Endothelial cell of umbilical vein (primary cell): ENCODE results near the gene WDR89. TPM values are rescaled to one million over a fixed set of nuclear protein-coding genes. Genes with fewer than 3 reads are reported as not detected.

ENCODE experiments used
- BruUV-seq: library from RNA; stranded (reverse); fragments of 400-500 nt; replicated peaks from 2 replicates; lab custom pipeline; 2021; lab: Mats Ljungman, UMichigan
- CTCF ChIA-PET: fragments of 300-600, 350-600 bp; sonication (Branson Sonifier 250); formaldehyde crosslinking; loops from one replicate; lab custom pipeline; 2021; ENCODE audit warnings: antibody characterized with exemption, inconsistent platforms; lab: Charles Lee
- POLR2A ChIA-PET: fragments of 300-600, 350-600 bp; sonication (Branson Sonifier 250); formaldehyde crosslinking; loops from one replicate; lab custom pipeline; 2021; ENCODE audit warnings: antibody characterized with exemption, inconsistent platforms; lab: Charles Lee
- DNase-seq: peaks from one replicate; pipeline ENCODE4 v3.0.0-alpha.2; 2011; ENCODE audit warnings: low read depth, low spot score
- FAIRE-seq: peaks from 2 replicates; lab custom pipeline; 2011; peaks lifted over from hg19 to GRCh38; lab: Jason Lieb, UNC
- H2AFZ ChIP-seq: 2 replicates; pipeline ENCODE4 v1.6.0; 2012; ENCODE audit warnings: low read depth, low read length, control low read depth, inconsistent platforms
- H3K27ac ChIP-seq: 2 replicates; pipeline ENCODE4 v1.5.1; 2011; ENCODE audit warnings: low read depth, mild to moderate bottlenecking, control low read depth, low read length, moderate library complexity; ENCODE audit not compliant: insufficient read depth
- H3K27me3 ChIP-seq, 2 experiments: 2 replicates each; pipeline versions ENCODE4 v1.6.0 to v1.6.1; 2011; ENCODE audit warnings: low read length in 2 of 2, mixed read lengths in 1 of 2; ENCODE audit not compliant: control insufficient read depth in 2 of 2, insufficient read depth in 2 of 2
- H3K36me3 ChIP-seq, 2 experiments: 2 replicates in 1 of 2; 3 replicates in 1 of 2; pipeline ENCODE4 v1.5.1; 2011; ENCODE audit warnings: low read length in 2 of 2, mild to moderate bottlenecking in 1 of 2, moderate library complexity in 1 of 2; ENCODE audit not compliant: control insufficient read depth in 2 of 2, insufficient read depth in 2 of 2; ENCODE audit errors: extremely low read depth in 1 of 2
- H3K4me1 ChIP-seq: 3 replicates; pipeline ENCODE4 v1.5.1; 2011; ENCODE audit warnings: mild to moderate bottlenecking, low read length; ENCODE audit not compliant: control insufficient read depth, insufficient read depth; ENCODE audit errors: extremely low read depth
- H3K4me2 ChIP-seq: 2 replicates; pipeline ENCODE4 v1.6.1; 2011; ENCODE audit warnings: low read length, control low read depth, mixed read lengths; ENCODE audit not compliant: insufficient read depth
- H3K4me3 ChIP-seq, 3 experiments: fragments of 200-600 bp in 1 of 3; sonication (generic), shearing (Covaris generic) in 1 of 3; replicated peaks in 1 of 3; 2 replicates each; pipeline ENCODE4 v1.5.1; 2011 to 2016; ENCODE audit warnings: control low read depth in 3 of 3, low read length in 3 of 3, mild to moderate bottlenecking in 2 of 3, inconsistent platforms in 1 of 3, low read depth in 1 of 3, moderate library complexity in 1 of 3; ENCODE audit not compliant: insufficient read depth in 1 of 3
- H3K79me2 ChIP-seq: 2 replicates; pipeline ENCODE4 v1.6.0; 2012; ENCODE audit warnings: low read length, inconsistent platforms; ENCODE audit not compliant: control insufficient read depth, insufficient read depth
- H3K9ac ChIP-seq: replicated peaks from 2 replicates; pipeline ENCODE3; 2011; ENCODE audit warnings: low read length, control low read depth; ENCODE audit not compliant: insufficient read depth; ENCODE audit errors: extremely low read depth
- H3K9me1 ChIP-seq: replicated peaks from 3 replicates; pipeline ENCODE4 v1.6.0; 2011; ENCODE audit warnings: mild to moderate bottlenecking, low read length; ENCODE audit not compliant: control insufficient read depth, insufficient read depth; ENCODE audit errors: extremely low read depth
- H3K9me3 ChIP-seq: replicated peaks from 2 replicates; pipeline ENCODE4 v1.5.1; 2012; ENCODE audit warnings: low read length, inconsistent platforms; ENCODE audit not compliant: control insufficient read depth, insufficient read depth
- H4K20me1 ChIP-seq: replicated peaks from 2 replicates; pipeline ENCODE3; 2011; ENCODE audit warnings: mild to moderate bottlenecking, low read length; ENCODE audit not compliant: control insufficient read depth, insufficient read depth; ENCODE audit errors: extremely low read depth
- EZH2 ChIP-seq: IDR thresholded peaks from 2 replicates; pipeline ENCODE4 v1.6.1; 2012; ENCODE audit warnings: borderline replicate concordance, low read depth, mild to moderate bottlenecking, moderate library complexity, low read length, inconsistent platforms; ENCODE audit not compliant: severe bottlenecking
- FOS ChIP-seq: IDR thresholded peaks from 2 replicates; pipeline ENCODE4 v1.6.1; 2011; ENCODE audit warnings: mild to moderate bottlenecking, low read length, moderate library complexity, borderline replicate concordance; ENCODE audit not compliant: insufficient read depth
- GATA2 ChIP-seq: IDR thresholded peaks from 2 replicates; pipeline ENCODE4 v1.7.0; 2011; ENCODE audit warnings: low read depth, mild to moderate bottlenecking, moderate library complexity, mixed read lengths, low read length; ENCODE audit not compliant: insufficient read length, insufficient read depth
- JUN ChIP-seq: IDR thresholded peaks from 2 replicates; pipeline ENCODE4 v1.6.1; 2011; ENCODE audit warnings: borderline replicate concordance, low read depth; ENCODE audit not compliant: insufficient read length, insufficient read depth
- MYC ChIP-seq: IDR thresholded peaks from one replicate; pipeline ENCODE4 v1.6.1; 2011; ENCODE audit warnings: mild to moderate bottlenecking, low read depth, low read length
- POLR2A ChIP-seq: IDR thresholded peaks from 2 replicates; pipeline ENCODE4 v1.6.1; 2012; ENCODE audit warnings: low read depth, mild to moderate bottlenecking, control low read depth, low read length
- POLR2AphosphoS5 ChIP-seq: IDR thresholded peaks from 2 replicates; pipeline ENCODE4 v1.6.1; 2012; ENCODE audit warnings: low read depth, mild to moderate bottlenecking, control low read depth, low read length, moderate library complexity; ENCODE audit not compliant: insufficient read depth
- dilution Hi-C: fragments of 300-500 bp; cut with MboI; formaldehyde crosslinking; loops from one replicate; pipeline ENCODE4 v1.15.0; 2019; ENCODE audit warnings: low sequenced_read_pairs; ENCODE audit not compliant: extremely low pct_ligation_motif_present
- intact Hi-C: fragments of 100-400 bp; cut with micrococcal nuclease; formaldehyde crosslinking; loops from one replicate; pipeline ENCODE4 v1.10.0; 2022
- polyA plus RNA-seq, 4 experiments: library from polyadenylated mRNA; depleted of rRNA in 3 of 4; stranded (reverse) in 3 of 4; unstranded in 1 of 4; fragments of >200 nt; gene quantifications; 2 replicates each; pipeline versions ENCODE4 v1.2.1 to v1.2.3, GENCODE V29; 2011 to 2012; ENCODE audit warnings: missing spikeins in 1 of 4
- total RNA-seq: library from RNA; stranded (reverse); gene quantifications from 2 replicates; pipeline ENCODE4 v1.2.3, GENCODE V29; 2021
- TF ChIP-seq, protein P1 (sequence below): IDR thresholded peaks from 2 replicates; pipeline ENCODE4 v1.6.1; 2011; ENCODE audit not compliant: insufficient read depth, insufficient read length
- TF ChIP-seq, protein P2 (sequence below), 2 donors: IDR thresholded peaks; 1 replicate in 1 of 2; 2 replicates in 1 of 2; pipeline ENCODE4 v1.5.1; 2011; ENCODE audit warnings: low read length in 2 of 2, mild to moderate bottlenecking in 2 of 2, moderate library complexity in 2 of 2, control low read depth in 1 of 2, inconsistent platforms in 1 of 2, low read depth in 1 of 2; ENCODE audit not compliant: insufficient read depth in 1 of 2; ENCODE audit errors: extremely low read depth in 1 of 2

The WDR89 gene
- total and polyA plus RNA-seq, 2 donors (not counting 3 experiments of a cell fraction or from before 2014, with no cell fraction given): 3.5 to 10.7 TPM

DNA sequence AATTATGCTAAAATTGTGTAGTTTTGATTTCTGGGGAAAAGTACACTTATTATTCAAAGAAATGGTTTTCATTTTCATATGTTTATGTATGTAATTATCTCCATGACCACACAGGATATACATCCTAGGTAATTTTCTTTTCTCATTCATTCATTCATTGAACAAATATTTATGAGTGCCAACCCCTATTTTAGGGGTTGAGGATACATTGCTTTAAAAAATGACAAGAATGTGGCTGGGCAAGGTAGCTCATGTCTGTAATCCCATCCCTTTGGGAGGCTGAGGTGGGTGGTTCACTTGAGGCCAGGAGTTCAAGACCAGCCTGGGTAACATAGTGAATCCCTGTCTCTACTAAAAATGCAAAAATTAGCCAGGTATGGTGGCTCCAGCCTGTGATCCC is 45.3 kb upstream of the WDR89 start:
- H3K4me2 ChIP-seq: no peak overlapping the region
- no peak for TF ChIP-seq POLR2A
- no peak for TF ChIP-seq POLR2AphosphoS5
- TF ChIP-seq, protein P1, sequence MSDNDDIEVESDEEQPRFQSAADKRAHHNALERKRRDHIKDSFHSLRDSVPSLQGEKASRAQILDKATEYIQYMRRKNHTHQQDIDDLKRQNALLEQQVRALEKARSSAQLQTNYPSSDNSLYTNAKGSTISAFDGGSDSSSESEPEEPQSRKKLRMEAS: no peak
- TF ChIP-seq JUN: no peak
- no peak for TF ChIP-seq GATA2
- no peak for TF ChIP-seq MYC
- TF ChIP-seq FOS: no peak
- no peak for TF ChIP-seq EZH2
- TF ChIP-seq, protein P2, sequence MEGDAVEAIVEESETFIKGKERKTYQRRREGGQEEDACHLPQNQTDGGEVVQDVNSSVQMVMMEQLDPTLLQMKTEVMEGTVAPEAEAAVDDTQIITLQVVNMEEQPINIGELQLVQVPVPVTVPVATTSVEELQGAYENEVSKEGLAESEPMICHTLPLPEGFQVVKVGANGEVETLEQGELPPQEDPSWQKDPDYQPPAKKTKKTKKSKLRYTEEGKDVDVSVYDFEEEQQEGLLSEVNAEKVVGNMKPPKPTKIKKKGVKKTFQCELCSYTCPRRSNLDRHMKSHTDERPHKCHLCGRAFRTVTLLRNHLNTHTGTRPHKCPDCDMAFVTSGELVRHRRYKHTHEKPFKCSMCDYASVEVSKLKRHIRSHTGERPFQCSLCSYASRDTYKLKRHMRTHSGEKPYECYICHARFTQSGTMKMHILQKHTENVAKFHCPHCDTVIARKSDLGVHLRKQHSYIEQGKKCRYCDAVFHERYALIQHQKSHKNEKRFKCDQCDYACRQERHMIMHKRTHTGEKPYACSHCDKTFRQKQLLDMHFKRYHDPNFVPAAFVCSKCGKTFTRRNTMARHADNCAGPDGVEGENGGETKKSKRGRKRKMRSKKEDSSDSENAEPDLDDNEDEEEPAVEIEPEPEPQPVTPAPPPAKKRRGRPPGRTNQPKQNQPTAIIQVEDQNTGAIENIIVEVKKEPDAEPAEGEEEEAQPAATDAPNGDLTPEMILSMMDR (IDR thresholded peaks at IDR 0.05; ENCODE audit: extremely low read depth in 1 of 2, insufficient read depth in 1 of 2, low read depth in 1 of 2, low read length in 2 of 2): no peak
- POLR2A ChIA-PET: no interaction called here
- intact Hi-C loops (no loop called here), dilution Hi-C loops (no loop called here)
- no peak overlapping the region for H3K9ac ChIP-seq
- no peak overlapping the region for H2AFZ ChIP-seq
- H3K27ac ChIP-seq: no peak overlapping the region
- no peak overlapping the region for H3K4me3 ChIP-seq
- H3K4me1 ChIP-seq: no peaks in the 10 kb centered on the region
- H3K36me3 ChIP-seq: peaks cover 0 to 4% of the 10 kb centered on the region in 2 experiments
- no peaks in the 10 kb centered on the region for H3K27me3 ChIP-seq
- H3K9me3 ChIP-seq: no peaks in the 10 kb centered on the region
- CTCF ChIA-PET: no interaction called here
- no TSS peak for BruUV-seq
- FAIRE-seq: no peak
- H3K9me1 ChIP-seq: no peaks in the 10 kb centered on the region
- no peak for DNase-seq
- no peaks in the 10 kb centered on the region for H3K79me2 ChIP-seq
- no peaks in the 10 kb centered on the region for H4K20me1 ChIP-seq
